ENCODE measurements around the gene DLEC1.

Gene DLEC1

DNA sequence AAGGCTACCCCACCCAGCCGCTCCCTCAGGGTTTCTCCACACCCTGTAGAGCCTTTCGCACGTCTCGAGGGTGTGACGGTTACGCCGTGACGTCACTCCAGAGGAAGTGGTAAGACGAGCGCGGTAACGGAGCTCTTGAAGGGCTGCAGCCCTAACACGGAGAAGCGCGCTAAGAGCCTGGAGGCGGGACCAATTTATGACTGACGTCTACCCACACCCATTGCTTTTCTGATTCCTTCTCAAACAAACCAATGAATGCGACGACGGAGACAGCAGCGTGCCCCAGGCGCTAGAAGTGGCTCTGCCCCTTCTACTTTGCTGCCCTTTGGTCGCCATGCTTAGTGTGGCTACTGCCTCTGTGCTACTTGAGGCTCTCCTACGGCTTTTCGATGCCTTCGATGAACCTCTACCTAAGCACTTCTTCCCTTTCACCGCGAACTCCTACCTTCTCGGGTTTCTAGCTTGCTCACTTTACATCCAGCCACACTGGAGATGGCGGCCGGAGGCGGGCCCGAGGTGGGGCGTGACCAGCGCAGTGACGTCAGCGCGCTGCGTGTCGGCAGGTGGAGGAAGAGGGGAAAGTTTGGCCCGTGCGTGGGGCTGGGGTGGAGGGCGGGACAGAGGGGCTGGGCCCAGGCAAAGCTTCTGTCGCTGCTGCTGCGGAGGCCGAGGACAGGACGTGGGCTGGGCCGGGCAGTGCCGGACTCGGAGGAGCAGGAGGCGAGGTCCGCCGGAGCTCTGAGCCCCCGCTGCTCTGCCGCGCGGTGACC lies 126.1 kb downstream of the DLEC1 start, which contains the start of gene OXSR1:
Gene OXSR1, plus strand, starts transcription at position 586 of the 770 bp plus-strand sequence. CDS start 340 bp downstream, outside the sequence.
- H3K27ac ChIP-seq: peak within 1 kb of the TSS; percentile 99
- TF ChIP-seq, protein P1, sequence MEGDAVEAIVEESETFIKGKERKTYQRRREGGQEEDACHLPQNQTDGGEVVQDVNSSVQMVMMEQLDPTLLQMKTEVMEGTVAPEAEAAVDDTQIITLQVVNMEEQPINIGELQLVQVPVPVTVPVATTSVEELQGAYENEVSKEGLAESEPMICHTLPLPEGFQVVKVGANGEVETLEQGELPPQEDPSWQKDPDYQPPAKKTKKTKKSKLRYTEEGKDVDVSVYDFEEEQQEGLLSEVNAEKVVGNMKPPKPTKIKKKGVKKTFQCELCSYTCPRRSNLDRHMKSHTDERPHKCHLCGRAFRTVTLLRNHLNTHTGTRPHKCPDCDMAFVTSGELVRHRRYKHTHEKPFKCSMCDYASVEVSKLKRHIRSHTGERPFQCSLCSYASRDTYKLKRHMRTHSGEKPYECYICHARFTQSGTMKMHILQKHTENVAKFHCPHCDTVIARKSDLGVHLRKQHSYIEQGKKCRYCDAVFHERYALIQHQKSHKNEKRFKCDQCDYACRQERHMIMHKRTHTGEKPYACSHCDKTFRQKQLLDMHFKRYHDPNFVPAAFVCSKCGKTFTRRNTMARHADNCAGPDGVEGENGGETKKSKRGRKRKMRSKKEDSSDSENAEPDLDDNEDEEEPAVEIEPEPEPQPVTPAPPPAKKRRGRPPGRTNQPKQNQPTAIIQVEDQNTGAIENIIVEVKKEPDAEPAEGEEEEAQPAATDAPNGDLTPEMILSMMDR (conservative IDR thresholded peaks at IDR 0.05): no peak

- peak overlapping the region; percentile 99 for H3K27ac ChIP-seq
- TF ChIP-seq, protein P1 (conservative IDR thresholded peaks at IDR 0.05): no peak
Measured at GRCh38 chr3:38165722-38166387, 126.8 kb downstream of the DLEC1 start.

GRCh38 chr3:38167591-38167990 lies 128.6 kb downstream of the DLEC1 start:
- no peak overlapping the region for H3K27ac ChIP-seq
- TF ChIP-seq, protein P1 (conservative IDR thresholded peaks at IDR 0.05): no peak

GRCh38 chr3:38168151-38169026 lies 129.4 kb downstream of the DLEC1 start:
- no peak overlapping the region for H3K27ac ChIP-seq
- TF ChIP-seq, protein P1 (conservative IDR thresholded peaks at IDR 0.05): no peak

DNA sequence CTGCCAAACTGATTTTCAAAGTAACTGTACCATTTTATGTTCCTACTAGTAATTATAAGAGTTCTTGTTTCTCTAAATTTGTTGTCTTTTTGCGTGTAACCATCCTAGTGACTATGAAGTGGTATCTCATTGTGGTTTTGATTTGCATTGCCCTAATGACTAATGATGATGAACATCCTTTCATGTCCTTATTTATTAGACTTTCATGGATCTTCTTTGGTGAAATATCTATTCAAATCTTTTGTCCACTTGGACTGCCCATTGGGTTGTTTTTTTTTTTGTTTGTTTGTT lies 130.0 kb downstream of the DLEC1 start:
- no peak overlapping the region for H3K27ac ChIP-seq

GRCh38 chr3:38170722-38171121 lies 131.7 kb downstream of the DLEC1 start:
- TF ChIP-seq, protein P1 (conservative IDR thresholded peaks at IDR 0.05): no peak

More for the DNA sequence above, 130.0 kb downstream of the DLEC1 start:
- TF ChIP-seq, protein P1 (conservative IDR thresholded peaks at IDR 0.05): no peak

GRCh38 chr3:38171622-38172021 lies 132.6 kb downstream of the DLEC1 start:
- H3K27ac ChIP-seq: no peak overlapping the region
- TF ChIP-seq, protein P1 (conservative IDR thresholded peaks at IDR 0.05): no peak

More at GRCh38 chr3:38170722-38171121, 131.7 kb downstream of the DLEC1 start:
- H3K27ac ChIP-seq: no peak overlapping the region

Measured in VCaP (cell line).